Skeletal muscle cell (primary cell): ENCODE results near the gene CNTN5.
"Not testable (repeated sequence)": the region's sequence is repeated elsewhere in the genome, so short reads cannot be mapped to it uniquely, and the experiment has no call there.

ENCODE experiments used
- DNase-seq: peaks from one replicate; pipeline ENCODE4 v3.0.0-alpha.2; 2010; ENCODE audit warnings: low read depth
- H3K4me3 ChIP-seq: 2 replicates; pipeline ENCODE4 v1.5.1; 2011; ENCODE audit warnings: low read depth, mild to moderate bottlenecking, control low read depth, low read length, moderate library complexity

Gene CNTN5

GRCh38 chr11:99814021-99814420 lies 793.3 kb downstream of the CNTN5 start:
- H3K4me3 ChIP-seq, result no peak overlapping the region
- no peak for DNase-seq

DNA sequence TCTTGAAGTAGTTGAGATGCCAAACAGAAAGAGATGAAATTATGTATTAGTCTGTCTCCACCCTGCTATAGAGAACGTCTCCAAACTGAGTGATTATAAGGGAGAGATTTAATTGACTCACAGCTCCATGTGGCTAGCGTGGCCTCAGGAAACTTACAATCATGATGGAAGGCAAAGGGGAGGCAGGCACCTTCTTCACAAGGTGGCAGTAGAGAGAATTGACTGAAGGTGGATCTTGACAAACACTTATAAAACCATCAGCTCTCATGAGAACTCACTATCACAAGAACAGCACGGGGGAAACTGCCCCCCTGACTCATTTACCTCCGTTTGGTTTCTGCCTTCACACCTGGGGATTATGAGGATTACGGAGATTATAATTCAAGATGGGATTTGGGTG lies 794.0 kb downstream of the CNTN5 start:
- DNase-seq, result no peak
- no peak overlapping the region for H3K4me3 ChIP-seq

DNA sequence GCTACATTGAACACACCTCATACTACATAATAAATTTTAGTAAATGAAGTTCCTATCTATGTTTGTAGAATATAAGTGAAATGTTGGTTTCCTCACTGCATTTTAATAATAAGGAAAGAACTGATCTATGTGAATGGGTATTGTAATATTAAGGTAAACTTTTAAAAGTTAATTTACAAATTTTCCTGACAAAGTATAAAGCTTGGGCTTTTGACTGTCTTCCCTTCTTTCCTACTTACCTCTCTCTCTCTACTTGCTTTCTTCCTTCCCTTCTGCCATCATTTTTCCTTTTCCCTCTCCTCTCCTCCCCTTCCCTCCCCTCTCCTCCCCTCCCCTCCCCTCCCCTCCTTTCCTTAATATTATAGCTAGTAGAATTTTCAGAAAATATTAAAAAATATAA lies 798.2 kb downstream of the CNTN5 start:
- no peak for DNase-seq
- no peak overlapping the region for H3K4me3 ChIP-seq

- no peak overlapping the region for H3K4me3 ChIP-seq
- no peak for DNase-seq
Observed at GRCh38 chr11:99822846-99823565, 802.3 kb downstream of the CNTN5 start.

- DNase-seq, H3K4me3 ChIP-seq: not testable (repeated sequence)
Observed at GRCh38 chr11:99836739-99837138, 816.0 kb downstream of the CNTN5 start.

DNA sequence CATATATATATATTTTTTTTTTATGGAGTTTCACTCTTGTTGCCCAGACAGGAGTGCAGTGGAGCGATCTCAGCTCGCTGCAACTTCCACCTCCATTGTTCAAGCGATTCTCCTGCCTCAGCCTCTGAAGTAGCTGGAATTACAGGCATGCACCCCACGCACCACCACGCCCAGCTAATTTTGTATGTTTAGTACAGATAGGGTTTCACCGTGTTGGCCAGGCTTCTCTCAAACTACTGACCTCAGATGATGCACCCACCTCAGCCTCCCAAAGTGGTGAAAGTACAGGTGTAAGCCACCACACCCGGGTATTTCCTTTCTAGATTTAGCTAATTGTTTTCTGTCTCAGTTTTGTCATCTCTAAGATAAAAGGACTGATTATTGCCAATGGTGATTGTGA lies 821.1 kb downstream of the CNTN5 start:
- no peak for DNase-seq
- no peak overlapping the region for H3K4me3 ChIP-seq

DNA sequence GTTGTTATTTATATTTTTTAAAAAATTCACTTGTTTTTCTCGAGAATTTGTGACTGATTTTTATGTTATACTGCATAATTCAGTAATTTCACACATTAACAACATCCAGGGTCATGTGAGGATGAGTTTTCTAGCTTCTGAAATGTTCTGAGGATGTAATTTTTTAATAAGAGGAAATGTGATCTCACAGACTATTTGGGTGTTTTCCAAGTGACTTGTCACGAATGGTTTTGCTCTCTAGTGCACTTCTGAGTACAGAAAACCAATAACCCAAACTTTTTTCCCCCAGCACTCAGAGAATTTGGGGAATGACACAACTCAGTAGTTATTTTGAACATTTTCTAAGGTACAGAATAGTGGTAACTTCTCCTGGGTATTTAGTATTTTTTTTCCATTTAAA lies 845.2 kb downstream of the CNTN5 start:
- peak; percentile 4 for DNase-seq
- no peak overlapping the region for H3K4me3 ChIP-seq

DNA sequence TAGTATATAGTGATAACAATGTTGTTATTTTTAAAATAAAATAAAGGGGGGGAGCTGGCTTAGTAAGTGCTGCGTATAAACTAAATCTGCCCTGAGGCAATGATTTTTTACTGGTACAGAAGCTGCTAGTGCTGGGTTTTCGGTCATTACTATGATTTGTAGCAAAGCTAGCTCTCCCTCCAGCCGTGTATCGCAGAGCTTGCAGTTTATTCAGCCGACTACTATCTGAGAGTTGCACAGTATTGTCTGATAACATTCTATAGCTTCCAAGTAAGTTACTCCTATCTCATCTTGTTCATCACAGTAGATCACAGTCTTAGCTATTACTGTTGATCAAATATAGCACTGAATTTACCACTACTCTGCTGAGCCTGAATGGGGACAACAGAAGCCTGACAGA lies 860.9 kb downstream of the CNTN5 start:
- DNase-seq, result no peak

DNA sequence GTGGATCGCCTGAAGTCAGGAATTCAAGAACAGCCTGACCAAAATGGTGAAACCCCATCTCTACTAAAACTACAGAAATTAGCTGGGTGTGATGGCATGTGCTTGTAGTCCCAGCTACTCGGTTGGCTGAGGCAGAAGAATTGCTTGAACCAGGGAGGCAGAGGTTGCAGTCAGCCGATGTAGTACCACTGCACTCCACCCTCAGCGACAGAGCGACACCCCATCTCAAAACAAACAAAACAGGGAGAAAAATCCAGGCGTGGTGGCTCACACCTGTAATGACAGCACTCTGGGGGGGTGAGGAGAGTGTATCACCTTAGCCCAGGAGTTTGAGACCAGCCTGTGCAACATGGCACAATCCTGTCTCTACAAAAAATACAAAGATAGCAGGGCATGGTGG lies 864.0 kb downstream of the CNTN5 start:
- no peak for DNase-seq
- no peak overlapping the region for H3K4me3 ChIP-seq

More for the DNA sequence above, 860.9 kb downstream of the CNTN5 start:
- H3K4me3 ChIP-seq, result no peak overlapping the region

GRCh38 chr11:99887481-99887880 lies 866.7 kb downstream of the CNTN5 start:
- DNase-seq, result no peak
- H3K4me3 ChIP-seq, result no peak overlapping the region

GRCh38 chr11:99893811-99894210 lies 873.1 kb downstream of the CNTN5 start:
- no peak for DNase-seq
- H3K4me3 ChIP-seq, result no peak overlapping the region

DNA sequence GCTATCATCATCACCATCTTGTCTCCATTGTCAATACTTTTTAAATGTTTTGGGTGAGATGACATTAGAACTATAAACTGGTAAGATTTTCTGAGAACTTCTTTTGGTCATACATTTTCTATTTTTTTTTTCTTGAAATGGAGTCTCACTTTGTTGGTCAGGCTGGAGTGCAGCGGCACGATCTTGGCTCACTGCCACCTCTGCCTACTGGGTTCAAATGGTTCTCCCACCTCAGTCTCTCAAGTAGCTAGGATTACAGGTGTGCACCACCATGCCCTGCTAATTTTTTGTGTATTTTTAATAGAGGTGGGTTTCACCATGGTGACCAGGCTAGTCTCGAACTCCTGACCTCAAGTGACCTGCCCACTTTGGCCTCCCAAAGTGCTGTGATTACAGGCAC lies 880.4 kb downstream of the CNTN5 start:
- H3K4me3 ChIP-seq, result no peak overlapping the region
- no peak for DNase-seq

GRCh38 chr11:99911116-99911515 lies 890.4 kb downstream of the CNTN5 start:
- DNase-seq, result no peak

GRCh38 chr11:99916078-99916477 lies 895.3 kb downstream of the CNTN5 start:
- no peak overlapping the region for H3K4me3 ChIP-seq
- no peak for DNase-seq

More at GRCh38 chr11:99911116-99911515, 890.4 kb downstream of the CNTN5 start:
- H3K4me3 ChIP-seq, result no peak overlapping the region

DNA sequence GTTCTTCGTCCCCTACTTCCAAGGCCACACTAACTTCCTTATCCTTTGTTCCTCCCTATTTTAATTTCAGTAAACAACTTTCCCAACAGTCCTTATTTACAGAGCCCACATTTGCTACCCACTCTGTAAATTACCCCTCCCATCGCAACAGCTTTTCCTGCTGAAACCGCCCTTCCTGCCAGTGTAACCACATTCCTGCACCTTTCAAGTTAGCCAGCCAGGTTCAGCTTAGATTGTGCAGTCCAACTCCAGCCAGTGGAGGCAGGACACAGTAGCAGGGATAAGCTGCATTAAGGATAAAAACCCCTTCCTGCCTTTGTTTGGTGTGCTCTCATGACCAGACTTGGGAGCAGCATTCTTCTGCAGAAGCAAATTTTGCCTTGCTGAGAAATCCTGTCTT lies 898.0 kb downstream of the CNTN5 start:
- no peak overlapping the region for H3K4me3 ChIP-seq
- no peak for DNase-seq

DNA sequence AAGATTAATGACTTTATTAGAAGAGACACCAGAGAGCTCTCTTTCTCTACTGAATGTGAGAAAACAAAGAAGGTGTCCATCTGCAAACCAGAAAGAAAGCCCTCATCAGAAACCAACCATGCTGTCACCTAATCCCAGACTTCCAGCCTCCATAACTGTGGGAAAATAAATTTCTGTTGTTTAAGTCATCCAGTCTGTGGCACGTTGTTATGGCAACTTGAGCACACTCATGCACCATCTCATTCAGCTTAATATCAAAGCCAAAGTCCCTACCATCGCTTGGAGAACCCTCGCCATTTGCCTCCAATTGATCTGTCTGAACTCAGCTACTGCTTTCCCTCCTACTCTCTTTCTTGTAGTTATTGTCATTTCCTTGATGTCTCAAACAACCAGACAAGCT lies 900.2 kb downstream of the CNTN5 start:
- no peak overlapping the region for H3K4me3 ChIP-seq
- no peak for DNase-seq

GRCh38 chr11:99925968-99926367 lies 905.2 kb downstream of the CNTN5 start:
- DNase-seq, result no peak
- no peak overlapping the region for H3K4me3 ChIP-seq

DNA sequence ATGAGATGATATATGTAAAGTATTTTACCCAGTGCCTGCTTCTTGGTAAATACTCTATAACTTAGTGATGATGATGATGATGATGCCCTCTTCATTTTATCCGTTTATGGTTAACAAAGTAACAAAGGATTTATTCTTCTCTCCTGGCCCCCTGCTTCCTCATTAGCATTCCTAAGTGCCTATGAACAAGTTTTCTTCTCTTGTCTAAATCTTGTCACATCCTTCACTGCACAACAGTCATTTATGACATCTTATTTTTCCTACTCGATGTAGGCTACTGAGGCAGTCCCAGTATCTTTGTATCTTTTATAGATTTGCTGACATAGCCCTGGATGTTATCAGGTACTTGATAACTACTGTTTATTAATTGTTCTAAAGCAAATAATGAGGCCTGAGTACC lies 911.9 kb downstream of the CNTN5 start:
- H3K4me3 ChIP-seq, result no peak overlapping the region
- DNase-seq, result no peak

- no peak overlapping the region for H3K4me3 ChIP-seq
- DNase-seq, result no peak
Observed at GRCh38 chr11:99934008-99934407, 913.3 kb downstream of the CNTN5 start.

DNA sequence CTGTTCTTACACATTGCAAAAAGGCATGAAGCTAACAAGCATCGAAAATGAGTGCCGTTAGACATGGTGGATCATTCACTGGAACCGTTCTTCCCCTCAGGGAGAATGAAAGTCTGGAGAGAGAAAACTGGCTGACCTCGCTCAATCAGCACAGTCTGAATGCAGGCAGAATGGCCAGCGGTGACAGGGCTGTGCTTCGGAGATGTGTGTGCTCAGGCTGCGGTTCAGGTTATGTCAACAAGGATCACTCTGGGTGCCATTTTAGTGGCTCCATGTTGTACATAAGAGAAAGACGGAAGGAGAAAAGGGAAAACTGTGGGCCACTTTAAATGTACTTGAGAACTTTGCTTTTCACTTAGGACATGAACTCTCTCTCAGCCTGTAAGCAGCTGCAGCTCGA lies 916.6 kb downstream of the CNTN5 start:
- no peak for DNase-seq
- no peak overlapping the region for H3K4me3 ChIP-seq

DNA sequence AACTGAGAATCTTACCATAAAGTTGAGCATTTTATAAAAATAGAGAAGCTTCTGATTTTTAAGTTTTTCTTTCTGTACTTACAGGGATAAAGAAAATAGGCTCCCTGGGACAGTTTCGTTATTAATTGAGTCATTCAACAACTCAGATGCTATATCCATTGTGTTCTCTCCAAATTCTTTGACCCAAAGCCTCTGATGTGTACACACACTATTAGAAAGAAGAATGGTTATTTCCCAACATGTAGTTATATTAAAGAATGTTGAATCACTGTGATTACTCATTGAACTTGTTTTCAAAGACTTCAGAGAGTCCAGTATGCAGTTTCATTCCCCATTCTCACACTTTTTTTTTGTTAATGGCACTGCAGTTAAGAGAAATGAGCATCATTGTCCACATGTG lies 932.1 kb downstream of the CNTN5 start:
- H3K4me3 ChIP-seq, result no peak overlapping the region
- peak; percentile 44 for DNase-seq

DNA sequence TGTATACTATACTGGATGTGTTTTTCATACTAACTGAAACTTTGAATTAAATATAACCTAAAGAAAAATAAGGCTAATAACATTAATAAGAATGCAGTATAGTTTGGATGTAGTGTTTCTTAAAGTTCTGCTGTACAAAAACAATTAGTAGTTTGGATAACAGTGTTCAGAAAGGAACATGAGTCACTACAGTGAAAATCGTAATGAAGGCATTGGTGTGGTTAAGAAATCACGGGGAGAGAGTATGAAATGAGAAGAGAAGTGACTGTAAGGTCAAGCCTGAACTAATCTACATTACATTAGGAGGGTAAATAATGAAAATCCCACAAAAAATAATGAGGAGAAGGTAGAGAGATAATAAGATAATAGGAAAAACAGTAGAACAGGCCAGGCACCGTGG lies 939.8 kb downstream of the CNTN5 start:
- DNase-seq, result no peak
- no peak overlapping the region for H3K4me3 ChIP-seq
